ENCODE results near the gene EXOC4.

DNA sequence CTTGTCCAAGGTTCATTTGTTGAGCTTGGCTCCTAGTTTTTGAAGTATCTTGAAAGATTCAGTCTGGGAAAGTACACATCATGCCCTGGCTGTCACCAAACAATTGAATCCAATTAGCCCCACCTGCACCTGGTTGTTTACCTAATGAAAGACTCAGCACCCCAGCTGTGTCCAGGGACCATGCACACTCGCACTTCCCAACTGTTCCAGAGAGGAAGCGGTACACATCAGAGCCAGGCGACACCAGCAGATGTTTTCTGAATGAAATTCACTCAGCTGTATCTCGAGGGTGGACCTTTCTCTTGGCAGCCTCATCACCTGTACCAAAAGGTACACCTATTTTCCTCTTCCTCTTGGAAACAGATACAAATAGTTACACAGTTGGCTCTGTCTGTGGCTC is 657.9 kb downstream of the EXOC4 start:
- TF ChIP-seq POLR2A (IDR thresholded peaks at IDR 0.05; ENCODE audit: low read length) = no peak
- no peak for TF ChIP-seq GATA1 (IDR thresholded peaks at IDR 0.05; ENCODE audit: low read depth, low read length)

Data from erythroblast (primary cell).